ENCODE measurements around the gene RPS19.
A peak's percentile ranks its signal among the peaks of the same experiment; 100 is the strongest.

Gene RPS19

GRCh38 chr19:41906271-41906670 lies 46.2 kb downstream of the RPS19 start:
- Mint-ChIP-seq H3K27me3 (ENCODE audit: low read depth, poor library complexity) (no peaks in the 10 kb centered on the region), H3K27ac (peak overlapping the region; percentile 82), H3K4me1 (peaks cover 33% of the 10 kb centered on the region), H3K9me3 (no peaks in the 10 kb centered on the region), H3K36me3 (ENCODE audit: low read depth) (peaks cover 34% of the 10 kb centered on the region), H3K4me3 (no peak overlapping the region)
- DNase-seq = no peak
- TF ChIP-seq CTCF (IDR thresholded peaks at IDR 0.05) = no peak

- Mint-ChIP-seq H3K27ac (peak overlapping the region; percentile 13), H3K4me3 (no peak overlapping the region), H3K9me3 (no peaks in the 10 kb centered on the region), H3K27me3 (ENCODE audit: low read depth, poor library complexity) (no peaks in the 10 kb centered on the region), H3K4me1 (peaks cover 40% of the 10 kb centered on the region), H3K36me3 (ENCODE audit: low read depth) (peaks cover 29% of the 10 kb centered on the region)
- no peak for TF ChIP-seq CTCF (IDR thresholded peaks at IDR 0.05)
- no peak for DNase-seq
These were observed 47.0 kb downstream of the RPS19 start for GRCh38 chr19:41906916-41907680.

- no peak for DNase-seq
- Mint-ChIP-seq H3K9me3 (no peaks in the 10 kb centered on the region), H3K4me1 (peaks cover 39% of the 10 kb centered on the region), H3K4me3 (no peak overlapping the region), H3K36me3 (ENCODE audit: low read depth) (peaks cover 19% of the 10 kb centered on the region), H3K27me3 (ENCODE audit: low read depth, poor library complexity) (no peaks in the 10 kb centered on the region), H3K27ac (no peak overlapping the region)
- TF ChIP-seq CTCF (IDR thresholded peaks at IDR 0.05) = no peak
These were observed 48.0 kb downstream of the RPS19 start for GRCh38 chr19:41907994-41908615.

GRCh38 chr19:41908724-41909464 lies 48.8 kb downstream of the RPS19 start:
- Mint-ChIP-seq H3K9me3 (no peaks in the 10 kb centered on the region), H3K27ac (no peak overlapping the region), H3K4me1 (peaks cover 32% of the 10 kb centered on the region), H3K4me3 (no peak overlapping the region), H3K36me3 (ENCODE audit: low read depth) (peaks cover 13% of the 10 kb centered on the region), H3K27me3 (ENCODE audit: low read depth, poor library complexity) (no peaks in the 10 kb centered on the region)
- no peak for DNase-seq
- no peak for TF ChIP-seq CTCF (IDR thresholded peaks at IDR 0.05)

- Mint-ChIP-seq H3K4me1 (peaks cover 25% of the 10 kb centered on the region), H3K4me3 (no peak overlapping the region), H3K27me3 (ENCODE audit: low read depth, poor library complexity) (no peaks in the 10 kb centered on the region), H3K27ac (no peak overlapping the region), H3K36me3 (ENCODE audit: low read depth) (peaks cover 7% of the 10 kb centered on the region), H3K9me3 (no peaks in the 10 kb centered on the region)
- DNase-seq = no peak
- TF ChIP-seq CTCF (IDR thresholded peaks at IDR 0.05) = no peak
These were observed 49.7 kb downstream of the RPS19 start for GRCh38 chr19:41909706-41910105.
